IgD-negative memory B cell (primary cell): ENCODE measurements around the gene ANO1. TPM values are rescaled to one million over a fixed set of nuclear protein-coding genes. Genes with fewer than 3 reads are reported as not detected.

Source experiments
- H3K27ac Mint-ChIP-seq, 3 donors: one replicate each; pipeline ENCODE4 v1.8.0; 2020 to 2022; ENCODE audit warnings: mild to moderate bottlenecking in 3 of 3, mixed read lengths in 3 of 3, moderate library complexity in 1 of 3
- H3K27me3 Mint-ChIP-seq: one replicate; pipeline ENCODE4 v1.8.0; 2021; ENCODE audit warnings: mixed read lengths
- H3K36me3 Mint-ChIP-seq: one replicate; pipeline ENCODE4 v1.8.0; 2020; ENCODE audit warnings: mild to moderate bottlenecking, mixed read lengths
- H3K4me1 Mint-ChIP-seq, 3 donors: one replicate each; pipeline ENCODE4 v1.8.0; 2020 to 2022; ENCODE audit warnings: mixed read lengths in 3 of 3, mild to moderate bottlenecking in 1 of 3
- H3K4me3 Mint-ChIP-seq, 4 donors: one replicate each; pipeline ENCODE4 v1.8.0; 2020 to 2022; ENCODE audit warnings: mild to moderate bottlenecking in 4 of 4, mixed read lengths in 4 of 4, moderate library complexity in 3 of 4
- H3K9me3 Mint-ChIP-seq, 3 donors: one replicate each; pipeline ENCODE4 v1.8.0; 2020 to 2021; ENCODE audit warnings: mixed read lengths in 3 of 3, mild to moderate bottlenecking in 1 of 3
- polyA plus RNA-seq: library from polyadenylated mRNA; unstranded; fragments of 300-500 nt; fragmentation: Illumina TruSeq; gene quantifications from one replicate; pipeline ENCODE4 v1.2.3, GENCODE V29; 2021

The ANO1 gene
- polyA plus RNA-seq, 1 donor from 2014 or later, result not detected

DNA sequence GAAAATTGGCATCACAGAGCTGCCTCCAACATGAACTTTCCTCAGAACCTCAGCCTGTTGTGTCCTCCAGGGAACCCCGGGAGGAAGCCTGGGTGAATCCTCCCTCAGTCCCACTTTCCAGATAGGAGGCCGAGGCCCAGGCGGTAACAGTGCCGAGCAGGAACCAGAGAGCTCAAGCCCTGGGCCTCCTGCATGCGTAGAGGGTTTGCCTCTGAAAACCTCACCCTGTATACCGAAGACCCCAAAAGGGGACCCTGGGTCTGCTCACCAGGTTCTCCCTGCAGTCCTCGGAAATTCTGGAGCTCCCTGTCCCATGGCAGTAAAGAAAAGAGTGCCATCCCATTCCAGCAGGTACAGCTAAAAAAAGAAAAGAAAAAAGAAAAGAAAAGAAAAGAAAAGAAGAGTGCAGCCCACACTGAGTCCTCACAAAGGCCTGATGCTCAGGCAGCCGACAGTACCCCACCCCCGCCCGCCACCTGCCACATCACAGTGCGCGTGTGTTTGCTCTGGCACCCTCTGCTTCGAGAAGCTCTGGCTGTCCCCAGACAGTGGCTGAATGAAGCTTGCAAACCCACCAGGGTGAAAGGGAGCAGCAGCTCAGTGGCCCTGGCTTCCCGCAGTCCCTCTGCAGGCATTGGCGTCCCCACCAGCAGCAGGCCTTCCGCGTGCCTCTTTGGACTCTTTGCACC, 96.6 kb downstream of the ANO1 start:
- Mint-ChIP-seq H3K27ac (no peak overlapping the region), H3K27me3 (peaks cover 2% of the 10 kb centered on the region)

DNA sequence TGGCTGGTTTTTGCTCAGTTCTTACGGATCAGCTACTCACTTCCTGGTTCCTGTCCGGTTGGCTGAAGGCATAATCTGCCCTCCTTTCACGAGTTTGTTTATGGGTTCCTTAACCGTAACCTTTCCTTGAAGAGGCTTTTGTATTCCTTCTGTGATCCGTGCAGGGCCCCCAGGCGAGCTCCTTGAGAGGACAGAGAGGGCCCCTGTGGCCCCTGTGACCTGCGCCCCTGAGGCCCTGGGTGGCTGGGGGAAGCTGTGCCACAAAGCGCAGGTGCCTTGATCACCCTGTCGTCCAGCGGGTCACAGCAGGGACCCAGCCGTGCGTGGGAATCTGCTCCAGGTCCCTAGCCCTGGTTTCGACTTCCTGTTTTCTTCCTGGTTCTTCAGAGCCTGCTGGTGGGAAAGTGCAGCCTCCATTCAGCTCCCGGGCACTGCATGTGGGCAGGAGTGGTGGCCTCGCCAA, 97.2 kb downstream of the ANO1 start:
- Mint-ChIP-seq H3K27me3 (peaks cover 2% of the 10 kb centered on the region), H3K9me3 (peaks cover 0 to 2% (median 0%) of the 10 kb centered on the region in 3 donors), H3K27ac (peak overlapping the region in 1 of 3 donors; percentile 11), H3K4me3 (no peak overlapping the region), H3K4me1 (no peaks in the 10 kb centered on the region), H3K36me3 (no peaks in the 10 kb centered on the region)

More for the DNA sequence above, 96.6 kb downstream of the ANO1 start:
- Mint-ChIP-seq H3K9me3 (peaks cover 0 to 2% (median 0%) of the 10 kb centered on the region in 3 donors), H3K4me3 (no peak overlapping the region), H3K4me1 (no peaks in the 10 kb centered on the region), H3K36me3 (no peaks in the 10 kb centered on the region)

DNA sequence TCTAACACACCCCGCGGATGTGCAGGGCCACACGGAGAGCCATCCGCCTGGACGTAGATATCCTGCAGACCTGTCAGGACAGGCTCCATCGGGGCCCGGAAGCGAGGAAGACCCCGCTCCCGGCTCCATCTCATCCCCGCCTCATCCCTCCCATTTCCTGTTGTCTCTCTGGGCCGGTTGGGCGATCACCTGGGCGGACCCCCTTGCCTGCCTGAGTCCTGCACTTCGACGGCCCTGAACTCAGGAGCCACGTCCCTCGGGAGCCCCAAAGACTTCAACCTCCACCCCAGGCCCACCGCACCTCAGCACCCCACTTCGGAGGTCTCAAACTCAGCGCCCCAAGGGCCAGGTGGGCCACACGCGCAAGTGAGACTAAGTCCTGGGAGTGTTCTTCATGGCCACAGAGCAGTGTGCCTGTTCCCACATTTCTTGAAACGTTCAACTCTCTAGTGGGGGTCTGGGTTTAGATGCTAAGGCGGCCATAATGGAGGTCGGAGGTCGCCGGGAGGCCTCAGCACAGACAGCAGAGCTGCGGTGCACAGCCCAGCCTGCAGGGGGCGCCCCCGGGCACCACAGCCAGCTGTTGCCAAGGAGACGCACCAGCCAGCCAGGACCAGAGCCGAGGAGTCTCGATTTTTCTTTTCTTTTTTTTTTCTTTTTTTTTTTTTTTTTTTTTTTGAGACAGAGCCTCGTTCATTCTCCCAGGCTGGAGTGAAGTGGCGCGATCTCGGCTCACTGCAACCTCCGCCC, 99.0 kb downstream of the ANO1 start:
- peaks cover 0 to 2% (median 0%) of the 10 kb centered on the region in 3 donors for H3K9me3 Mint-ChIP-seq
- H3K36me3 Mint-ChIP-seq, result no peaks in the 10 kb centered on the region
- no peak overlapping the region for H3K4me3 Mint-ChIP-seq
- peaks cover under 1% of the 10 kb centered on the region for H3K27me3 Mint-ChIP-seq
- H3K4me1 Mint-ChIP-seq, result no peaks in the 10 kb centered on the region
- H3K27ac Mint-ChIP-seq, result peak overlapping the region in 1 of 3 donors; percentile 16

DNA sequence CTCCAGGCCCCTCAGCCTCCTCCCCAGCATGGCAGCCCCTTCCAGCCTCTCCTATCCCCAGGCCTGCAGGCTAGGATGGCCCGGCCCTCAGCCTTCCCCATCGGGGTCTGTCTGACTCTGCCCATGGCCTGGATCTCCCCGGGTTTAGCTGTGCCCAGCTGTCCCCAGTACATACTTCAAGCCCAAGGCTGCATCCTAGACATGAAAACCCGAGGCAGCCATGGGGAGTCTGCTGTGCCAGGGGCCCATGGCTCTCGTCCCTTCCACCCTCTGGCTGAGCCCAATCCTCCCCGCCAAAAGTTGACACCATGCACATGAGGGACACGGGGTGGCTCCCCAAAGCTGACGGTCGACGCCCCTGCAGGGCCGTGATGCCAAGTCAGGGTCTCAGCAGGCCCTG, 102.8 kb downstream of the ANO1 start:
- H3K36me3 Mint-ChIP-seq, result no peaks in the 10 kb centered on the region
- H3K27ac Mint-ChIP-seq, result no peak overlapping the region
- peaks cover 2% of the 10 kb centered on the region for H3K27me3 Mint-ChIP-seq
- H3K4me3 Mint-ChIP-seq, result no peak overlapping the region
- peaks cover 0 to 2% (median 0%) of the 10 kb centered on the region in 3 donors for H3K9me3 Mint-ChIP-seq
- no peaks in the 10 kb centered on the region for H3K4me1 Mint-ChIP-seq

DNA sequence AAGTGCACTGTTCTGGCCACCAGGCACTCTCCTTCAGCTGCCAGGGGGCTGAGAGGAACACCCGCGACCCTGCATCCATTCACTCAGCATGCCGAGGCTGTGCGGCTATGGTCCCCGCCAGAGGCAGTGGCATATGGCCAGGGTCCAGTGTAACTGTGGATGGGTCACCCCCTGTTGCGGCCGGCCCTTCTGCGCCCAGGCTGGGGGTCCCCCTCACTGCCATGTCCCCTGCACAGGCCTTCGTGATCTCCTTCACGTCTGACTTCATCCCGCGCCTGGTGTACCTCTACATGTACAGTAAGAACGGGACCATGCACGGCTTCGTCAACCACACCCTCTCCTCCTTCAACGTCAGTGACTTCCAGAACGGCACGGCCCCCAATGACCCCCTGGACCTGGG, 104.1 kb downstream of the ANO1 start:
- H3K27me3 Mint-ChIP-seq, result peaks cover 2% of the 10 kb centered on the region
- H3K4me1 Mint-ChIP-seq, result no peaks in the 10 kb centered on the region
- H3K27ac Mint-ChIP-seq, result no peak overlapping the region
- H3K9me3 Mint-ChIP-seq, result peaks cover 0 to 2% (median 0%) of the 10 kb centered on the region in 3 donors
- no peak overlapping the region for H3K4me3 Mint-ChIP-seq
- no peaks in the 10 kb centered on the region for H3K36me3 Mint-ChIP-seq

DNA sequence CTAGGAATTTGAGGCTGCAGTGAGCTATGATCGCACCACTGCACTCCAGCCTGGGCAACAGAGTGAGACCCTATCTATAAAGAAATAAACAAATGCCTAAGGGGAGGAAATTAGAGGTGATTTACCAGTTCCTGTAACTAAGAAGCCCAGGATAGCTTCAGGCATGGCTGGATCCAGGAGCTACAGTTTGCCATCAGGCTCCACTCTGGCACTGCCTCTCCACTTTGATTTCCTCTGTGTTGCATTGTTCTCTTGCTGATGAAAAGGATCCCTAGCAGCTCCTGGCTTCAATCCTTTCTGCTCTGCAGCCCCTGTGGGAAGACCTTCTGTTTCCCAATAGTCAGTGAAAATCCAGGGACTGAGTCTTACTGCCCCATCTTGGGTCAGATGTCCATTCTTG, 104.9 kb downstream of the ANO1 start:
- peaks cover 0 to 2% (median 0%) of the 10 kb centered on the region in 3 donors for H3K9me3 Mint-ChIP-seq
- peaks cover 3% of the 10 kb centered on the region for H3K27me3 Mint-ChIP-seq
- H3K4me1 Mint-ChIP-seq, result no peaks in the 10 kb centered on the region
- H3K4me3 Mint-ChIP-seq, result no peak overlapping the region
- H3K27ac Mint-ChIP-seq, result no peak overlapping the region
- no peaks in the 10 kb centered on the region for H3K36me3 Mint-ChIP-seq

DNA sequence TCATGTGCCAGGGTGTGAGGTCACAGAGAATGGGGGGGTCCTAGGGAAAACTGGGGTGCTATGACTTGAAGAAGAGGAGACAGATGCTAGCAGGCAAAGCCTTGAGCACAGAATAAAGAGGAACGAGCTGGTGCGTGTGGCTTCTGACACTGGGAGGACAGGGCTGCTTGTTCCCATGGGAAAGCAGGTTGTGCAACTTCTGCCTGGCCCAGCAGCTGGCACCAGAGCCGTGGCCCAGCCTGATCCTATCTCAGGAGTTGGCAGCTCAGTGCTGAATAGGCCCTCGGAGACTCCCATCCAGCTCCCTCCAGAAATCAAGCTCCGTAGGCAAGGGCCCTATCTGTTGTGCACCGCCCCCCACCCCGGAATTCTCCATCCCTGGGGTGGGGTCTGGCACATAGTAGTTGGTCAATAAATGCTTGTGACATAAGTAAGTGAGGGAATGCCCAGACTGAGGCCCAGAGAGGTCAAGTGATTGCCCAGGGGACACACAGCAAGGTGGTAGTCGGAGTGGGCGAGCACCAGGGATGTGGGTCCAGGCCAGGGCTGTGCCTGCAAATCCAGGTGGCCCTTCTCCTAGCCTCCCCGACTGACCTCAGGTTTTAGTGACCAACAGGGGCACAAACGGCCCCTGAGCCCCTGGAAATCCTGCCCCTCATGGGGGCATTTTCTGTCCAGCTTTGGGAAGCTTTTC, 105.5 kb downstream of the ANO1 start:
- Mint-ChIP-seq H3K4me3 (no peak overlapping the region), H3K36me3 (no peaks in the 10 kb centered on the region), H3K27me3 (peaks cover 3% of the 10 kb centered on the region), H3K9me3 (peaks cover 0 to under 1% (median 0%) of the 10 kb centered on the region in 3 donors), H3K27ac (no peak overlapping the region), H3K4me1 (no peaks in the 10 kb centered on the region)

DNA sequence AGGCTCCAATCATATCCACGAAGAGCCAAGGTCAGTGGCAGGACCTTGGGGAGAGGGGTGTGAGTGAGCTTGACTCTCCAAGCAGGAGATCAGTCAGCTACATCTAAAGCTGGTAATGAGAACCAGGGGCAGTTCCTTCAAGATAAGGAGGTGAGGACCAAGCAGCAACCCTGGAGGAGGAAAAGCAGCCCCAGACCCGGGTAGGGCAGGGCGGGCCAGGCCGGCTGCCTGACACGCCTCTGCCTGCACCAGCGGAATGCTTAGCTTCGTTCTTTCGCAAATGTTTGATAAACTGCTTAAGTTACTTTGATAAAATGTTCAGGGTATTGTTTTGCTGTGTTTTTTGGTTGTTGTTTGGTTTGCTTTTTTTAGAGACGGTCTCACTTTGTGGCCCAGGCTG, 106.3 kb downstream of the ANO1 start:
- Mint-ChIP-seq H3K36me3 (no peaks in the 10 kb centered on the region), H3K27me3 (peaks cover 3% of the 10 kb centered on the region), H3K4me1 (no peaks in the 10 kb centered on the region), H3K27ac (no peak overlapping the region), H3K4me3 (no peak overlapping the region), H3K9me3 (no peaks in the 10 kb centered on the region)

DNA sequence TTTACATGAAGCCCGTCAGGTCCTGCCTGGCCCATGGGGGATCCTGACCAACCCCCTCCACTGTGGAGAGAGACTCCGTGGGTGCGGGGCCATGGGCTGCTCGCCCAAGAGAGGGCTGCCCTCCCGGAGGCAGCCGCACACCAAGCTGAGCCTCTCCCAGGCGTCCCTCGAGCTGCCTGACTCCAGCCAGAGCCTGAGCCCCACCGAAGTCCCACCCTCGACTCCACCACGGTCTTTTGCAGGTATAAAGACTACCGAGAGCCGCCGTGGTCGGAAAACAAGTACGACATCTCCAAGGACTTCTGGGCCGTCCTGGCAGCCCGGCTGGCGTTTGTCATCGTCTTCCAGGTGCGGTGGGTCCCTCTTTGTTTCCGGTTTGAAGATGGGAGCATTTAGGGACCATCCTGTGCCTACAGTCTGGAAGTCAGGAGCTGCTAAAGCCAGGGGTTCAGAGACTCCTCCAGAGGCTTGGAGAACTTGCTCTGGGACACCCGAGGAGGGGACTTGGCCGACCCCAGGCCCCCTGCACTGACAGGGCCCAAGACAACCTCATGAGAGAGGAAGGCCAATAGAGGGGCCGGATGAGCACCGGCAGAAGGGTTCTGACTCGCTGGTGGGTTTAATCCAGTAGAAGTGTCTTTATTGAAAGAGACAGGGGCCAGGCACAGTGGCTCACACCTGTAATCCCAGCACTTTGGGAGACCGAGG, 107.4 kb downstream of the ANO1 start:
- H3K36me3 Mint-ChIP-seq, result no peaks in the 10 kb centered on the region

DNA sequence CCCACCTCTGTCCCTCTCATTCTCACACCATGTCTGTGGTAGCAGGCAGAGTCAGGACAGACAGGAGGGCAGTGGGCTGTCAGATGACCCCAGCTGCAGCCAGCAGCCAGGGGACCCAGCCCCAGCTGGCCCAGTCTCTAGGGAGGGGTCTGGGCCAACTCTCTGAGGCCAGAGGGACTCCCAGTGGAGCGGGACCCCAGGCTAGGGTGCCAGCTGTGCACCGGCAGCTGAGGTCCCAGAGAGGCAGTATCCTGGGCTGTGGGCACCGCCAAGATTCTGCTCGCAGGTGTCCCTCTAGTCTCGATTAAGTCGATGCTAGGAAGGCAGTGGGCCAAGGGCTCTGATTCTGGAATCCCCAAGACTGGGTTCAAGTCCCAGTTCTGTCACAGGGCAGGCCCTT, 108.3 kb downstream of the ANO1 start:
- Mint-ChIP-seq H3K4me3 (no peak overlapping the region), H3K27ac (no peak overlapping the region), H3K36me3 (no peaks in the 10 kb centered on the region), H3K4me1 (no peaks in the 10 kb centered on the region), H3K9me3 (no peaks in the 10 kb centered on the region), H3K27me3 (peaks cover 3% of the 10 kb centered on the region)

More for the DNA sequence above, 107.4 kb downstream of the ANO1 start:
- Mint-ChIP-seq H3K9me3 (no peaks in the 10 kb centered on the region), H3K27me3 (peaks cover 3% of the 10 kb centered on the region), H3K4me3 (no peak overlapping the region), H3K4me1 (no peaks in the 10 kb centered on the region), H3K27ac (no peak overlapping the region)

DNA sequence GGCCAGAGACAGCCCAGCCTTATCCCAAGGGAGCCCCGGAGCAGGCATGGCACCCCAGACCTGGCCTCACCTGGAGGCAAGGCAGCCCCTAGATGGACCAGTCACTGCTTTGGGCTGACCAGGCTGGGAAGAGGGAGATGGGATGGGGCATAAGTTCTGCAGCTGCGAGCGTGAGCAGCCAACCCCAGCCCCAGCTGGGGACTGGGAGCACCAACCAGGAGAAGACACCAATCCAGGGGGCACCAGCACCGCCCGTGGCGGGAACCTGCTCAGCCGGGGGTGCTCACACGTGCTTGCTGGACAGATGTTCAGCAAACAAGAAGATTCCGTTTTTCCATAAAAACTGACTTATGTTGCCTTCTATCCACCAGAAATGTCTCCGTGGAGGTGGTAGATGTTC, 108.8 kb downstream of the ANO1 start:
- peaks cover 5% of the 10 kb centered on the region for H3K27me3 Mint-ChIP-seq
- no peak overlapping the region for H3K4me3 Mint-ChIP-seq
- H3K4me1 Mint-ChIP-seq, result no peaks in the 10 kb centered on the region
- H3K36me3 Mint-ChIP-seq, result no peaks in the 10 kb centered on the region
- H3K9me3 Mint-ChIP-seq, result no peaks in the 10 kb centered on the region
- no peak overlapping the region for H3K27ac Mint-ChIP-seq

DNA sequence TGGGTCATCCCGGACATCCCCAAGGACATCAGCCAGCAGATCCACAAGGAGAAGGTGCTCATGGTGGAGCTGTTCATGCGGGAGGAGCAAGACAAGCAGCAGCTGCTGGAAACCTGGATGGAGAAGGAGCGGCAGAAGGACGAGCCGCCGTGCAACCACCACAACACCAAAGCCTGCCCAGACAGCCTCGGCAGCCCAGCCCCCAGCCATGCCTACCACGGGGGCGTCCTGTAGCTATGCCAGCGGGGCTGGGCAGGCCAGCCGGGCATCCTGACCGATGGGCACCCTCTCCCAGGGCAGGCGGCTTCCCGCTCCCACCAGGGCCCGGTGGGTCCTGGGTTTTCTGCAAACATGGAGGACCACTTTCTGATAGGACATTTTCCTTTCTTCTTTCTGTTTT, 109.7 kb downstream of the ANO1 start:
- Mint-ChIP-seq H3K9me3 (no peaks in the 10 kb centered on the region), H3K4me3 (no peak overlapping the region), H3K36me3 (no peaks in the 10 kb centered on the region), H3K27ac (no peak overlapping the region), H3K27me3 (peaks cover 7% of the 10 kb centered on the region), H3K4me1 (peaks cover 0 to 1% (median 0%) of the 10 kb centered on the region in 3 donors)

DNA sequence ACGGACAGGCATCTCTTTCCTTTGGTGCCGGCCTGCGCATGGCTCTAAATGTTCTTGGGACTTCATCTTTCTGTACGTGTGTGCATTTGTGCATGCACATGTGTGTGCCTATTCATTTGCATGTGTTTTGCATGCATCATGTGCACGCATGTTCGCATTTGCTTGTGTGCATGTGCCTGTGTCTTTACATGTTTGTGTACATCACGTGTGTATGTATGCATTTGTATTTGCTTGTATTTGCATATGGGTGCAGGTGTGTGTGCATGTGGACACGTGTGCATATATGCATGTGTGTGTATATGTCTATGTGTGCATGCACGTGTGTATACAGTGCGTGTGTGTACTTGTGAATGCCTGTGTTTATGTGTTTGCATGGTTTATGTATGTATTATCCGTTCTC, 111.5 kb downstream of the ANO1 start:
- peaks cover 7% of the 10 kb centered on the region for H3K27me3 Mint-ChIP-seq
- peaks cover 0 to 2% (median 0%) of the 10 kb centered on the region in 3 donors for H3K4me1 Mint-ChIP-seq
- H3K27ac Mint-ChIP-seq, result no peak overlapping the region
- H3K9me3 Mint-ChIP-seq, result no peaks in the 10 kb centered on the region
- H3K36me3 Mint-ChIP-seq, result no peaks in the 10 kb centered on the region
- no peak overlapping the region for H3K4me3 Mint-ChIP-seq

DNA sequence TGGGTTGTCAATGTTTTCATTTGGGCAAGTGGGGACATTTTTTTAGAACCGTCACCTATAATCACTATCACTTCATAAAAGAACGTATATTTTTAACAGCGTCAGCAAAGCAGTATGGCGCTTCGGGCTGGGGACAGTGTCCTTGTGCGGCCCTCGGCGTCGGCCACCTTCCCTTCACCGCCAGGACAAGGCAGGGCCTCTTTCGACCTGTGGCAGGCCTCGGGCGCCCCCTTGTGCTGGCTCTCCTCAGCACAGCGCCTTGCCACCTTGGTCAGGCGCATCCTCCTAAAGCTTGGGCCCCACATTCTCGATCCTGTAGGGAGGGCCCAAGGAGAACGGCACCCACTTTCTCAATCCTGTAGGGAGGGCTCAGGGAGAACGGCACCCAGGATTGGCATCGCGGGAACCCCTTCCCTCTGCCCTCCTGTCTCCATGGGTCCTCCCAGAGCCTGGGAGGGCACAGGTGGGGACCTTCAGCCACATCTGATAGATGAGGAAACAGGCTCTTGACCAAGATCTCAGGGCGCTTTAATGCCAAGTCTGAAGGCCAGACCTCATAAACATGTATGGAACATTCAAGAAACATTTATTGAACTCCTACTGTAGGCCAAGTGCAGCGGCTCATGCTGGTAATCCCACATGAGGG, 113.5 kb downstream of the ANO1 start:
- Mint-ChIP-seq H3K27ac (no peak overlapping the region), H3K4me3 (no peak overlapping the region), H3K36me3 (no peaks in the 10 kb centered on the region), H3K9me3 (no peaks in the 10 kb centered on the region), H3K27me3 (peaks cover 9% of the 10 kb centered on the region), H3K4me1 (peaks cover 0 to 3% (median 3%) of the 10 kb centered on the region in 3 donors)
